Fibroblast of lung (primary cell): Measurements from ENCODE around the gene TPX2. TPM values are rescaled to one million over a fixed set of nuclear protein-coding genes. Genes with fewer than 3 reads are reported as not detected.
A peak's percentile ranks its signal among the peaks of the same experiment; 100 is the strongest.

Experiments used
- DNase-seq, 2 donors: peaks; one replicate each; pipeline versions ENCODE4 v3.0.0 to v3.0.0-alpha.2; 2010; ENCODE audit warnings: low read depth in 2 of 2
- H2AFZ ChIP-seq: 2 replicates; pipeline ENCODE4 v1.5.1; 2012; ENCODE audit warnings: low read length, control low read depth, inconsistent platforms
- H3K27ac ChIP-seq: 2 replicates; pipeline ENCODE4 v1.5.1; 2011; ENCODE audit warnings: low read length, control low read depth; ENCODE audit not compliant: insufficient read depth
- H3K27me3 ChIP-seq: 2 replicates; pipeline ENCODE4 v1.5.1; 2011; ENCODE audit warnings: mild to moderate bottlenecking, low read length; ENCODE audit not compliant: control insufficient read depth, insufficient read depth
- H3K36me3 ChIP-seq: 2 replicates; pipeline ENCODE4 v1.5.1; 2011; ENCODE audit warnings: low read length; ENCODE audit not compliant: control insufficient read depth, insufficient read depth
- H3K4me1 ChIP-seq: 2 replicates; pipeline ENCODE4 v1.5.1; 2011; ENCODE audit warnings: low read length; ENCODE audit not compliant: control insufficient read depth, insufficient read depth; ENCODE audit errors: extremely low read depth
- H3K4me2 ChIP-seq: 2 replicates; pipeline ENCODE4 v1.5.1; 2011; ENCODE audit warnings: low read length, control low read depth; ENCODE audit not compliant: insufficient read depth; ENCODE audit errors: extremely low read depth
- H3K4me3 ChIP-seq, 4 experiments: fragments of 200-600 bp in 1 of 4; sonication (generic) in 1 of 4; replicated peaks in 1 of 4; 2 replicates each; pipeline ENCODE4 v1.5.1; 2011 to 2016; ENCODE audit warnings: low read length in 4 of 4, low read depth in 3 of 4, mild to moderate bottlenecking in 3 of 4, control low read depth in 2 of 4, inconsistent platforms in 1 of 4, mixed read lengths in 1 of 4; ENCODE audit not compliant: insufficient read depth in 1 of 4; ENCODE audit errors: control extremely low read depth in 1 of 4
- H3K79me2 ChIP-seq: 2 replicates; pipeline ENCODE4 v1.5.1; 2012; ENCODE audit warnings: mild to moderate bottlenecking, low read length, inconsistent platforms; ENCODE audit not compliant: control insufficient read depth, insufficient read depth
- H3K9ac ChIP-seq: 2 replicates; pipeline ENCODE4 v1.5.1; 2011; ENCODE audit warnings: mild to moderate bottlenecking, low read length, control low read depth; ENCODE audit not compliant: insufficient read depth
- H3K9me3 ChIP-seq: 2 replicates; pipeline ENCODE4 v1.5.1; 2012; ENCODE audit warnings: low read depth, low read length; ENCODE audit not compliant: control insufficient read depth, insufficient read depth
- H4K20me1 ChIP-seq: 2 replicates; pipeline ENCODE4 v1.5.1; 2011; ENCODE audit warnings: low read length; ENCODE audit not compliant: control insufficient read depth, insufficient read depth; ENCODE audit errors: extremely low read depth
- EZH2 ChIP-seq: IDR thresholded peaks from 2 replicates; pipeline ENCODE4 v1.5.1; 2012; ENCODE audit warnings: low read length, control low read depth, mild to moderate bottlenecking; ENCODE audit errors: missing control alignments
- polyA plus RNA-seq, 2 donors: library from polyadenylated mRNA; depleted of rRNA in 1 of 2; stranded (reverse) in 1 of 2; unstranded in 1 of 2; fragments of >200 nt; gene quantifications; 2 replicates each; pipeline ENCODE4 v1.2.1, GENCODE V29; 2011 to 2012; ENCODE audit warnings: missing spikeins in 1 of 2
- total RNA-seq: library from RNA; depleted of rRNA; stranded (reverse); fragments of >200 nt; gene quantifications from 2 replicates; pipeline ENCODE4 v1.2.1, GENCODE V29; 2014
- TF ChIP-seq, protein P1 (sequence below), 2 donors: IDR thresholded peaks in 1 of 2; conservative IDR thresholded peaks in 1 of 2; 1 replicate in 1 of 2; 2 replicates in 1 of 2; pipeline ENCODE4 v1.5.1; 2011 to 2012; ENCODE audit warnings: low read length in 2 of 2, control low read depth in 1 of 2, inconsistent platforms in 1 of 2, low read depth in 1 of 2, mild to moderate bottlenecking in 1 of 2

TPX2 gene
- total and polyA plus RNA-seq, 2 donors (not counting 1 experiment from before 2014, with no cell fraction given), result 19.9 to 21.0 TPM

DNA sequence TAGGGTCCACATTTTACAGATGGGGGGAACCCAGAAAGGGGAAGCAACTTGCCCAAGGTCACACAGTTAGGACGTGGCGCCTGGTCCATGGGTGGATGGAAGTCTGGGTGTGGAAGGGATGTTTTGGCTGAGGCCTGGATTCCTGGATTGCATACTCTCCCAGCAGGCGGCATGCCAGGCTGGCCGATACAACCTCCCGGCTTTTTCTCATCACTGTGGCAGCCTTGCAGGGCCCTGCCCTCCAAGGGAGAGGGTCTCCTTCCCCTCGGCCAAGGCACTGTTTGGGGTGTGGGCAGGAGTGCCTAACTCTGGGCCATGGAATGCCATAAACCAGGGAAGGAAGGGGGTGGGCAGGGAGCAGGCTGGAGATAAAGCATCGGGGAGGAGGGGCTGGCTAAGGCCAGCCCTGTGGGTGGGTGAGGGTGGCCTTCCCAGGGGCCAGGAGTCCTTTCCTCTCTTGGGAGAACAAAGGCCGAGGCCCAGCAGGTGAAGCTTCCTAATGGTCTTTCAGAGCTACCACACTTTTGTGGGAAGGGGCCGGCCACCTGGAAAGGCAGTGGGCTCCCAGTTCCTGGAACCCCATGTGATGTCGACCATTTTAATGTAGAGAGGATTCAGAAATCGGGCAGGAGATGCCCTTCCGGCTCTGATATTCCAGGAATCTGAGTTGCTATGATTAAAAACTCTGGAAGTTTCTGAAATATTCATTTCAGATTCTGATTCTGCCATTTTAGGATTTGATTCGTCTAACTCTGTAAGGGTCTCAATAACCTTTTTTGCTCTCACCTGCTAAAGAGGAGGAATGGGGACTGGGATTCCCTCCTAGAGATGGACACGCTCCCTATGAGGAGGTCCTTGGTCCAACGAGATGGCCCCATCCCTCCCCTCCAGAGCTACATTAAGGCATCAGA lies 102.1 kb downstream of the TPX2 start:
- Histone ChIP-seq H4K20me1 (no peaks in the 10 kb centered on the region), H3K36me3 (no peaks in the 10 kb centered on the region), H3K79me2 (no peaks in the 10 kb centered on the region), H3K4me1 (peaks cover 49% of the 10 kb centered on the region), H3K9me3 (no peaks in the 10 kb centered on the region), H3K4me2 (no peak overlapping the region), H3K9ac (no peak overlapping the region), H3K27ac (no peak overlapping the region), H2AFZ (no peak overlapping the region), H3K4me3 (no peak overlapping the region), H3K27me3 (no peaks in the 10 kb centered on the region)
- no peak for DNase-seq
- TF ChIP-seq, protein P1, sequence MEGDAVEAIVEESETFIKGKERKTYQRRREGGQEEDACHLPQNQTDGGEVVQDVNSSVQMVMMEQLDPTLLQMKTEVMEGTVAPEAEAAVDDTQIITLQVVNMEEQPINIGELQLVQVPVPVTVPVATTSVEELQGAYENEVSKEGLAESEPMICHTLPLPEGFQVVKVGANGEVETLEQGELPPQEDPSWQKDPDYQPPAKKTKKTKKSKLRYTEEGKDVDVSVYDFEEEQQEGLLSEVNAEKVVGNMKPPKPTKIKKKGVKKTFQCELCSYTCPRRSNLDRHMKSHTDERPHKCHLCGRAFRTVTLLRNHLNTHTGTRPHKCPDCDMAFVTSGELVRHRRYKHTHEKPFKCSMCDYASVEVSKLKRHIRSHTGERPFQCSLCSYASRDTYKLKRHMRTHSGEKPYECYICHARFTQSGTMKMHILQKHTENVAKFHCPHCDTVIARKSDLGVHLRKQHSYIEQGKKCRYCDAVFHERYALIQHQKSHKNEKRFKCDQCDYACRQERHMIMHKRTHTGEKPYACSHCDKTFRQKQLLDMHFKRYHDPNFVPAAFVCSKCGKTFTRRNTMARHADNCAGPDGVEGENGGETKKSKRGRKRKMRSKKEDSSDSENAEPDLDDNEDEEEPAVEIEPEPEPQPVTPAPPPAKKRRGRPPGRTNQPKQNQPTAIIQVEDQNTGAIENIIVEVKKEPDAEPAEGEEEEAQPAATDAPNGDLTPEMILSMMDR (conservative IDR thresholded peaks at IDR 0.05 in 1 of 2, IDR thresholded peaks at IDR 0.05 in 1 of 2; ENCODE audit: low read depth in 1 of 2, low read length in 2 of 2), result no peak
- no peak for TF ChIP-seq EZH2

DNA sequence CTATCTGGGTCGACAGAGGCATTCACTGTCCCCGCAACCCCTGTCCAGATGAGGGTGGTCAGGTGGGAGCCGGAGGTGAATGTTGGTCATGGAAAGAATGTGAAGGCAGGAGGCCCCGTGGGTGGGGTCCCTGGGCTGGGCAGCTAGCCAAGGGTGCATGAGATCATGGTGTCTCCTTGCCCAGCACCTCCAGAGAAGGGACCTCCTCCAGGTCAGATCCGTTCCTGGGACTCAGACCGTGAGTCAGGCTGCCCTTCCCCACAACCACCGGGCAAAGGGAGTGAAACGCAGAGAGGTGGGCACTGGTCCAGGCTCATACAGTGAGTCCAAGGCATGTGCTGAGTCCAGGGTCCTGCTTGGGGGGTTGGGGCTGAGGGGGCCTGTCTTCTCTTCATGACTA lies 102.8 kb downstream of the TPX2 start:
- H3K9me3 ChIP-seq, result no peaks in the 10 kb centered on the region
- H3K4me3 ChIP-seq, result no peak overlapping the region
- peaks cover 42% of the 10 kb centered on the region for H3K4me1 ChIP-seq
- DNase-seq, result peak; percentile 53 to 87
- TF ChIP-seq EZH2, result no peak
- TF ChIP-seq, protein P1 (conservative IDR thresholded peaks at IDR 0.05 in 1 of 2, IDR thresholded peaks at IDR 0.05 in 1 of 2; ENCODE audit: low read depth in 1 of 2, low read length in 2 of 2), result no peak
- peak overlapping the region; percentile 11 for H3K27ac ChIP-seq
- no peaks in the 10 kb centered on the region for H3K79me2 ChIP-seq
- no peaks in the 10 kb centered on the region for H3K27me3 ChIP-seq
- H2AFZ ChIP-seq, result no peak overlapping the region
- no peaks in the 10 kb centered on the region for H3K36me3 ChIP-seq
- no peaks in the 10 kb centered on the region for H4K20me1 ChIP-seq
- H3K9ac ChIP-seq, result no peak overlapping the region
- H3K4me2 ChIP-seq, result peak overlapping the region; percentile 62

DNA sequence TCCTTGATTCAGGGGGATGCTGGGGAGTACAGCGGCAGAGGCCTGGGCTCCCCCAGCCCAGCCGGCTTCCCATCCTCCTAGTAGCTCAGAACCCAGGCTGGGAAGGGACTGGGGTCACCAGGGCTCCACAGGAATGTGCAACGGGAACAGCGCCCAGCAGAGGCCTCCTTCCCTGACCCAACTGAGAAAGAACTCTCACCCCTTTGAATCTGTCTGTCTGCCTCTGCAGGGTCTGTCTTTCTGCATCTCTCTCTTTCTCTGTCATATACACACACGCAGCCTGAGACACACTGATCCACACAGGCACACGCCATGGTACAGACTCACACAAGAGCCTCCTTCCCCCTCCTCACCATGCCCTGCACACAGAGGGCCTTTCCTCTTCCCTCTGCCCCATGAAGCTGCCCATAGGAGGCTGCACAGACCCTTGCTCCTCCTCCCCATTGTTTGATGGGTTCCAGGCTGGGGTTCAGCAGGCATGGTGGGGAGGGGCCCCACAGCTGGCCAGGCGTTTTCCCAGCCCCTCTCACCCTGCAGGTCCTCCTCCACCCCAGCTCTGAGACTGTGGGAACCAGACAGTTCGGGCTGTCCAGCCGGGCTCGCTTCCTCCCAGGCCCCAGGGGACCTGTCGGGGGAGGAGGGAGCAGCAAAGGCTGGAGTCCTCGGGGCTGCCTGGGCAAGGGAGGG lies 103.5 kb downstream of the TPX2 start:
- TF ChIP-seq, protein P1 (conservative IDR thresholded peaks at IDR 0.05 in 1 of 2, IDR thresholded peaks at IDR 0.05 in 1 of 2; ENCODE audit: low read depth in 1 of 2, low read length in 2 of 2), result no peak
- no peak for TF ChIP-seq EZH2
- Histone ChIP-seq H4K20me1 (no peaks in the 10 kb centered on the region), H3K4me2 (peak overlapping the region; percentile 62), H3K4me1 (peaks cover 36% of the 10 kb centered on the region), H3K9ac (no peak overlapping the region), H3K27ac (peak overlapping the region; percentile 11), H3K79me2 (no peaks in the 10 kb centered on the region), H3K4me3 (no peak overlapping the region), H3K9me3 (no peaks in the 10 kb centered on the region), H3K36me3 (no peaks in the 10 kb centered on the region), H3K27me3 (peaks cover 2% of the 10 kb centered on the region), H2AFZ (no peak overlapping the region)
- DNase-seq, result peak; percentile 71 to 74
